Activated CD4-positive, alpha-beta T cell treated with anti-CD3 and anti-CD28 coated beads, Interleukin-2, amount 50 U/mL, for 16 hours (primary cell): Measurements from ENCODE around the gene TMEM273.

ENCODE experiments used
- DNase-seq: peaks from one replicate; pipeline ENCODE4 v3.0.0-alpha.2; 2020

Gene TMEM273

DNA sequence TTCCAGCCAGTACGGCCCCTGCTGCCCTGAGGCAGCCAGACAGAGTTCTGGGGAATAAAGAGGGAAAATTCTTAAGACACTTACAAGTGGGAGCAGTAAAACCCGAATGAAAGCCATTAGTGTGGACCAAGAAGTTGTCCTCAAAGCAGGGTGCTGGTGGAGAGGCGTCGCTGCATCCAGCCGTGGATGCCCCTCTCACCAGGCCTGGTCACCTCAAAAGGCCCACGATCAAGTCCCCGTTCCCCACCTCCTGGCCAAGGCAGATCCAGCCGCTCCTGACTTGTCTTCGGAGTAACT is 73.5 kb downstream of the TMEM273 start:
- DNase-seq, result no peak

DNA sequence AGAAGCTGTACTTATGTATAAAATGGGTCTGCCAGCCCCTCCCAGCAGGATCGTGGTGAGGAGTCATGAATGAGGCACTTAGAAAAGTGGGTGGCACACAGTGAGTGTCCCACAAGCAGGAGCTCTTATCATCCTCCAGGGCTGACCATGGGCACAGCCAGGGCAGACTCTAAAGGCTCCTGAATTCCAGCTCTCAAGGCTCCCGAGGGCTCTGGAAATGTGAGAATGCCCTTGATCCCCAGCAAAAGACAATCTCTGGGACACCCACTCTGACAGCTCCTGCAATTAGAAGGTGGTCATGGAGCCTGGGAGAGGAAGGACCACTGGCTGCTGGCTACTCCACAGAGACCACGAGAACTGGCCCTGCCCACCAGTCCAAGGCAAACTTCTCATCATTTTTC is 74.5 kb downstream of the TMEM273 start:
- no peak for DNase-seq

DNA sequence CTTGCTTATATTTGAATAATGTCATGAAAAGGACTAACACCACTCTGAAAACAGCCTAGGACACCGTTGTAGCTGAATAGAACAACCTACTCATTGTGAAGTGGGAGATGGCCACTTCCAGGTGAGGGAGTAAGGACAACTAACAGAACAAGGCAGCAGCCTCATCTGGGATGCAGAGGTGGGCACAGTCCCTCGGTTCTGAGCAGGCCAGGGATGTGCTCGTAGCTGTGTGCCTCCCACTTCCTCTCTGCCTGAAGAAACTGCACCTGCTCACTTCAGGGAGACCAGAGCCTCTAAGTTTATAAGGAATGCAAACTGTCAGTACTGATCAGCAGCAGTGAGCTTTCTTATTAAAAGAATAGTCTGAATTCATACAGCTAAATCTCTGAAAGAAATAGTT is 75.3 kb downstream of the TMEM273 start:
- DNase-seq, result no peak

DNA sequence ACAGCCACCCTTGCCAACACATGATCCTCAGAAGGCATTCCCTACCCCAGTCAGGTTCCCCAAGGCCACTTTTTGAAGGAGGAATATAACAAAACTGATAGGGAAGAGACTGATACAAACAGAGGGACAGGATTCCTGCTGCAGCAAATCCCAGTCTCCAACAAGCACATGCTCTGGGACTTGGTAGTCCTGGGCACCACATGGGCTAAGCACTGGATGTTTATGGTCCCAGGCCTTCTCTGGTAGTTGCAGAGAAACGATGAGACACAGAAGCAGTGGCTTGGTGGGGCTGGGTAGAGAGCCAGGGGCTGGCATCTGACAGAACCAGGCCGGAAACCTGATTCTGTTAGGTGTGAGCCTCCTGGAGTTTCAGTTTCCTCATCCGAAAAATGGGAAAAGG is 76.1 kb downstream of the TMEM273 start:
- DNase-seq, result no peak

DNA sequence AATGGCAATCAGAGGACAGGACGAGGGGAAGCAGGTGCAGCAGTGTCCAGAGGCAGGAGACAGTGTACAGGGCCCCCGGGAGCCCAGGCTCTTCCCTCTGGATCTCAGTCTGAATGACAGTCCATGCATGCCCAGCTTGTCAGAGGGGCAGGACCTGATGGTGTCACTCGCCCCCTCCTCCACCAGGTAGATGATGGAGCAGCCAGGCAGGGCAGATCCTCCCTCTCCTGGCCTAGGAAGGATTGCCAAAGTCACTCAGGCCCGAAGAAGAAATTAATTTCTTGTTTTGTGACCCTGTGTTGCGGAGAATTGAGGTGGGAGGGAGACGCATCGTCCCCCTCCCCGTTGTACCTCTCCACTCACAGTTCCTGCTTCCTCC is 76.9 kb downstream of the TMEM273 start:
- DNase-seq, result no peak

DNA sequence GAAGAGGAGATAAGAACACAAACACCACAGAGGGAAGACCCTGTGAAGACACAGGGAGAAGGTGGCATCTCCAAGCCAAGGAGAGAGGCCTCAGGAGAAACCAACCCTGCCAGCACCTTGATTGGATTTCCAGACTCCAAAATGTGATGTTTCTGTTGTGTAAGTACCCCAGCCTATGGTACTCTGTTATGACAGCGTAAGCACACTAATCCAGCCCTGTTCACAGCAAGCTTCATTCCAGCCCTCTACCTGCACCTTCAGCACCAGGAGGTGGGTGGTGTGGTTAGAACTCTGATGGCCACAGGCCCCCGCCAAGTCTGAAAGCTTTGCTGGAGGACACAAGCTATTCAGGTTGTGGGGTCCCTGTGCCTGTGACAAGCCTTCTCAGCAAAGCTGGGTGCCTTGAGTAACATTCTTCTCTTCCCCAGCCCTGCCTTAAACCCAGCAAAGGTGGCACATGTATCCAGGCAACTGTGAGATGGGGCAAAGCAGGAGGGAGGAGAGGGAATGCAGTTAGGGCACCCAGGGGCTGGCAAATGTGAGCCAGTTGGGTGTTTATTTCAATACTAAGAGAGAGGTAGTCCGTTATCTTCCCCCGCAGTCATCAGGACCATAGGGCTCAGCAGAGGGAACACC is 77.4 kb downstream of the TMEM273 start:
- no peak for DNase-seq

DNA sequence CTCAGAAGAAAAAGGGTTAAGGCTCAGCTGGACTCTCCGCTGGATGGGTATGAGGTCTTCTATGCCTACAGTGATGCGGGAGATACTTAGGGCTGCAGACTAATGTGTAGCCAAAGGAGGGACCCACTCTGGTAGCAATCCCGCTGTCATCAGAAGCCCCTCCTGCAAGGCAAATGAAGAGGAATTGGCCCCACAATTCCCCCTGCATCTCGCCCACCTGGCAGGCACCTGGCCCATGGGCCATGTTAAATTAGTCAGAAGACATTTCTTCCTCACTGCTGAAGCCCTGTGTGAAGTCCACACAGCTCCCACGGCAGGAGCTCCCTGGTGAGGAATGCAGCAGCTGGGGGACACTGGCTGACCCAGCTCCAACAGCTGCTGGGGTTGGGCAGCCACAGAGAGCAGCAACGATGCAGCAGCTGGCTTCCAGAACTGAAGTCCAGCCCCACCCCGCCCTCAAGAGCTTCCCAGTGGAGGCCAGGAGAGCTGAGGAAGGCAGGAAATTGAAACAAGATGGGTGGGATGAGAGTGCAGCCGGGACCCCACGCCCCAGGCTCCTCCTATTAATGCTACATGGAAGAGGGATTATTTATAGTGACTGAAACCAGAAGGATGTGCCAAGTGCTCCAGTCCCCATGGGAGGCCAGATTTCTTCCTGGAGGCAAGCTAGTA is 78.4 kb downstream of the TMEM273 start:
- no peak for DNase-seq

DNA sequence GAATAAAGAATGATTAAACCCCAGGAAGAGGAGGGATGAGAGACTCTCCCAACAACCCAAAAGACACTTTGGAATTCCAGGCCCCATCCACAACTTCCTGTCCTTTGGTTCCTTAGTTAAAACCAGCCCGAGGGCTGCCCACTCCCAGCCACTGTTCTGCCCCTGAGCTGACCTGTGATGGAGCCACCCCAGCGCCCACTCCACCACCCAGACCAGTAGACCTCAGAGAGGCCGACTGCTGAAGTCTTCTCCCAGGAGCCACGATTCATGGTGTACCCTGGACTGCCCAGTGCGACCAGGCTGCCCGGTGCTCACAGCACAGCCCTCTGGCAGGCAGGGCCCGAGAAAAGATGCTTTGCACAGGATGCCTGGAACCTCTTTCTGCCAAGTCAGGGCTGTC is 79.5 kb downstream of the TMEM273 start:
- DNase-seq, result no peak

DNA sequence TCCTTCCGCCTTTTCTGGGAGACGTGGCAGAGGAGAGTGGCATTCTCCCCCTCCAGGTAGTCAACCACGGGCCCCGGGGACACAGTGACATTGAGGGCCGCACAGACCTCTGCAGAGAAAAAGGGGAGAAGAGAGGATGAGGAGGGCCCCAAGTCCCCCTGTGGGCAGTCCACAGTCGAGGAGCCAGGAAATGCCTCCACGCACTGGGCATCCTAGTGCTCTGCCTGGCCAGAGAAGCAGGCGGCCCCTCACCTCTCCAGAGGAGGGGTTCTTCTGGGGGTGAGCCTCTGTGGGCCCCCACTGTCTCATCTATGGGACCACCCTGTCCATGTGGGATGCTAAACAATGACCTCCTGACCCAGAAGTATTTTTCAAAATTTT is 80.3 kb downstream of the TMEM273 start:
- DNase-seq, result no peak

DNA sequence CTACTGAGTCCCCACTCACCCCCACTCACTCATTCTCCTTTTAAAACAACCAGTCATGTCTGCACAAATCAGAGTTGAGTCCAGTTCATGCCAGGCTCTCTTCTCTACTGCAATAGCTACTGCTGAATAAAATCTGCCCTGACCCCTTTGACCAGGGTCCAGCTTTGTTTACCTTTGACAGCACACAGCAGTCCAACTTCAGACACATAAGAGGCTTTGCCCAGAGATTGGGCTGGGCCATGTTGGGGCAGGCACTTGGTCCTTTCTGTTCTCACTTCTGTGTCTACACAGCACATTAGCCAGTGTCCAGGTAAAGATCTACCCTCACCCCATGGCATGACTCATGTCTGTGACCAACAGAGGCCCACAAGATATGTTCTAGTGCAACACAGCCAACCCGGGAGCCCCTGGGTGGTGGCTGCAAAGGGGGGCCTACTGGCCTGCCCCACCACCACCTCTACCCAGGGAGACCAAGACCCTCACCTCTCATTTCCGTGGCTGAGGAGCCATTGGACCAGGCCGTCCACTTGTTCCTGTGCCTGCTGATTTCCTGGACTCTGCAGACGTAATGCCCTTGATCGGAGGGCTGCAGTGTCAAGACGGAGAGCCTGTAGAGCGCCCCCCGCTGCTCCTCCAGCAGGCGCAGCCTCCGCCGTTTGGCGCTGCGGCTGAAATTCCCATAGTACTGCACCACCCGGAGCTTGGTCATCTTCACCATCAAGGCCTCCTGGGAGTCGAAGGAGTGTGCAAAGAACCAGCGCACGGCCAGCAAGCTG is 80.9 kb downstream of the TMEM273 start:
- DNase-seq, result no peak

DNA sequence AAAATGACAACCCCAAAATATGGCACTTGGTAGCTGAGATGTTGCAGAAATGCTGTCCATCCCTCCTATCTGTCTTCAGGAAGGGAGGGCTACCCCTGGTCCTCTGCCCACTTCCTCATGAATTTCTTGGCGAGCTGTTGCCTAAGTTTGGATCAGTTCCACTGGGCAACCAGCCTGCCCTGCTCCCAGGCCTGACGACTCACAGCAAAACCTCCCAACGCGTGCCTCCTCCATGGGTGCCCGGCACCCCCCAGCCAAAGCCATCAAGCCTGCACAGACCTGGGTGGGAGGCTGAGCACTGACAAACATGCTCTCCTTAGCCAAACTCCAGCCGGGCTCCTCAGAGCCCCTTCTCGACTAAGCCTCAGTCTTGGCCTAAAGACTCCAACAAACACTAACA is 81.7 kb downstream of the TMEM273 start:
- no peak for DNase-seq

DNA sequence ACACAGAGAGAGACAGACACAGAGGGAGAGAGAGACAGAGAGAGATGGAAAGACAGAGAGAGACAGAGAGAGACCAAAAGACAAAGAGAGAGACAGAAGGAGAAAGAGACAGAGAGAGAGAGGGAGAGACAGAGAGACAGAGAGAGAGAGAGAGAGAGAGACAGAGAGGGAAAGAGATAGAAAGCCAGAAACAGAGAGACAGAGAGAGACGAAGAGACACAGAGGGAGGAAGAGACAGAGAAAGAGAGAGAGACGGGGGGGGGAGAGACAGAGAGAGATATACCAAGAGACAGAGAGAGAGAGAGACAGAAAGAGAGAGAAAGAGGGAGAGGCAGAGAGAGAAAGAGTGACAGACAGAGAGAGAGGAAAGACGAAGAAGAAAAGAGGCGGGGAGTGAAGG is 83.1 kb downstream of the TMEM273 start:
- no peak for DNase-seq
